GM12872 (cell line): ENCODE measurements around the gene ZBTB38.

Source experiments
- TF ChIP-seq, protein P1 (sequence below): IDR thresholded peaks from 3 replicates; pipeline ENCODE4 v1.5.1; 2011; ENCODE audit warnings: low read depth, mild to moderate bottlenecking, low read length, moderate library complexity; ENCODE audit not compliant: insufficient read depth

The ZBTB38 gene

DNA sequence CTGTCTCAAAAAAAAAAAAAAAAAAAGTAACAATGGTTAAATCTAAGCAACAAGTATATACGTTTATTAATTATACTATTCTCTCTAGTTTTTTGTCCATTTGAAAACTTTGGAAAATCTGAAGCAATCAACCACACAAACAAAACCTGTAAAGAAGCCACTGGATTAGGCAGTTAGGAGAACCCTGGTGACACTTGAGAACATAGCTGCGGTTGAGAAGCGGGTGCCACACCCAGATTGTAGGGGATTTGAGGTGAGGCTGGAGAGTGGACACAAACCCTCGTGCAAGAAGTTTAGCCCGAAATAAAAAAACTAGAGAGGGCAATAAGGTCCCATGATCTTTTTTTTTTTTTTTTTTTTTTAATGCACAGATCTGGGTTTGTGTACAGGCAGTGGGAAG lies 25.9 kb upstream of the ZBTB38 start:
- TF ChIP-seq, protein P1, sequence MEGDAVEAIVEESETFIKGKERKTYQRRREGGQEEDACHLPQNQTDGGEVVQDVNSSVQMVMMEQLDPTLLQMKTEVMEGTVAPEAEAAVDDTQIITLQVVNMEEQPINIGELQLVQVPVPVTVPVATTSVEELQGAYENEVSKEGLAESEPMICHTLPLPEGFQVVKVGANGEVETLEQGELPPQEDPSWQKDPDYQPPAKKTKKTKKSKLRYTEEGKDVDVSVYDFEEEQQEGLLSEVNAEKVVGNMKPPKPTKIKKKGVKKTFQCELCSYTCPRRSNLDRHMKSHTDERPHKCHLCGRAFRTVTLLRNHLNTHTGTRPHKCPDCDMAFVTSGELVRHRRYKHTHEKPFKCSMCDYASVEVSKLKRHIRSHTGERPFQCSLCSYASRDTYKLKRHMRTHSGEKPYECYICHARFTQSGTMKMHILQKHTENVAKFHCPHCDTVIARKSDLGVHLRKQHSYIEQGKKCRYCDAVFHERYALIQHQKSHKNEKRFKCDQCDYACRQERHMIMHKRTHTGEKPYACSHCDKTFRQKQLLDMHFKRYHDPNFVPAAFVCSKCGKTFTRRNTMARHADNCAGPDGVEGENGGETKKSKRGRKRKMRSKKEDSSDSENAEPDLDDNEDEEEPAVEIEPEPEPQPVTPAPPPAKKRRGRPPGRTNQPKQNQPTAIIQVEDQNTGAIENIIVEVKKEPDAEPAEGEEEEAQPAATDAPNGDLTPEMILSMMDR: no peak

DNA sequence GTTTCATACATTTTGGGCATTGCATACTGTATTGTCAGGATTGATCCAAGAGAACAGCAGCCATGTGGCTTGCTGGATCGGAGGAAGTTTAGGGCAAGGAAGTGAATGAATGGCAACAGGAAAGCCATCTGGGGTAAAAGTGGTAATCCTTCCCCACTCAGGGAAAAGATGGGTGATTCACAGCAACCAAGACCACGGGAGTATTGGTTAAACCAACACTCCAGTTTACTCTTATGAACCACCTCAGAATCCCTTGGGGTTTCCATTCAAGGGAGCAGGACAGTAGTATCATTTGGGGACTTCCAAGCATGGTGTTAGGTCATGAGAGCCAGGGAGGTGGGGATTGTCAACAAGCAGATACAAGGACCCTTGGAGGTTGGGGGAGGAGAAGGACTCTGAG lies 25.2 kb upstream of the ZBTB38 start:
- TF ChIP-seq, protein P1: no peak

DNA sequence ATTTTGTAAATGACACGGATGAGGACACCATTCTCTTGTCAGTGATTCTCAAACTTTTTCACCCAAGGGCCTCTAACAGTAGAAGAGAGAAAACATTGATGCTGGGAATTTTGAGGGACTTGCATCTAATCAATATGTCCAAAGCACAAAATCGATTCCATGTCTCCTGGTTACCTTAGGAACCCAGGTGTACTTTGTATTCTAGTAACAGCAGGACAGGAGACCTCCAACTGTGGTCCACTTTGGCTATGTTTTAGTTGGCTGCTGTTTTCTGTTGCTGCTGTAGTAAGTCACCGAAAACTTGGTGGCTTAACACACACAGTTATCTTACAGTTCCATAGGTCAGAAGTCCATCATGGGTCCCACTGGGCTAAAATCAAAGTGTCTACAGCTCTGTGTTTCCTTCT lies 24.4 kb upstream of the ZBTB38 start:
- TF ChIP-seq, protein P1: no peak

DNA sequence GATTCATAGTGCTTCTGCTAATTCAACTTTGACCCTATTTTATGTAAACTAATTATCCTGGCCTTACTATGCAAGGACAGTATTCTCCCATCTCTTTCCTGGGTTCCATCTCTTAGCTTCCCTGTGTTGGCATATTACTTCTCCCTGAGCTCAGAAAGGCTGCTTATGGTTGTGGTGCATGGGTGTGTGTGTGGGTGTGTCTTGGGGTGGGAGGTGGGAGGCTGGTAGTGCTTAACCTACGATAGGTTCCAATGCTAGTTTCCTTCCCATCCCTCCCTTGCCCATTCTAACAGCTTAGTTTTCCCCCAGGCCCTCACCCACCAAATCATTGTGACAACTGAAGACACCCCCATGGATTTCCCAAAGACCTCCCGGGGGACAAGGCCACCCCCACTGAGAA lies 22.8 kb upstream of the ZBTB38 start:
- TF ChIP-seq, protein P1: no peak

DNA sequence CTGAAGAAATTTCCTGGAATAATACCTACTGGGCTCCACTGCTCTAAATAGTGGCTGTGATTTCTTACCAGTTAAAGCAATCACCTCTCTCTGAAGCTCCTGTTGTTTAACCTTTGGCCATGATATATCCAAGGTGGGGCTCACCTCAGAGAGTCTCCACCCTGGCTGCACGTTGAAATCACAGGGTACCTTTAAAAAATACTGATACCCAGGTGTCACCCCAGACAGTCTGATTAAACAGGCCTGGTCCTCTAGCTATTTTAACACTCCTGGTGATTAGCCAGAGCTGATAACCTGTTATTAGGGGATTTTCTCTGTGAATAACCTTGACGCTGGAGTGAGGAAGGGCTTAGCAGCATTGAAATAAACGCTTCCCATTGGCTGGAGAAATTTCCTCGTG lies 22.3 kb upstream of the ZBTB38 start:
- TF ChIP-seq, protein P1: no peak

DNA sequence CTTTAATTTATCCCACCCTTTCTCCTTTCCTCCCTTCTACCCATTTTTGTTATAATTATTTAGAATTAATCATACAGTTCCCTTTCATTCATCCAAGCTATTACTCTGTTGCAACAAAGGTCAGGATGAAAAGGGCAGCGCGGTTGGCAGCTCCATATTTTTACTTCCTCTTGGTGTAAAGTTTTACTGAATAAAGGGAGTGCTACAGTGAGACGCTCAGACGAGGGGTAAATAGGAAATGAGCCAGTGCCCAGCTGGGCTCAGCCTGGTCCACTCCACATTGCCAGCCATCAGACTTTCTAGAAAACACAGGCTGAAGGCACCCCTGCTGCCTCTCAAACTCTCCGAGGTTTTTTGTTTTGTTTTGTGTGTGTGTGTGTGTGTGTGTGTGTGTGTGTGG lies 21.9 kb upstream of the ZBTB38 start:
- TF ChIP-seq, protein P1: no peak

DNA sequence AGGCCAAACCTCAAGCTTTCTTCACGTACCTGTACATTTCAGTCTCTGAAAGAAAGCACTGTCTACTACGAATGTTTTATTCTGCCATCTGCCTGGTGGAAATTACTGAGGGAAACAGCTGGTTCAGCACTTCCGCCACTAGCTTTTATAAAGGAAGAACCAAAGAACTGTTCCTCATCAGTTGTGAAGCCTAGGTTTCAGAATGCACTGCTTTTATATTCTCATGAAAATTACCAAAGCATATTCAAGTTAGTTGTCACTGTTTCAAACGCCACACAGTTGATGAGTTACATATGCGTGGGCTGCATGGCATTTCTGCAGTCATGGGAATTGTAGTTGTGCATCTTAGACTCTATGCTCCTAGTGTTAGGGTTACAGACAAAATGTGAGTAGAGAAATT lies 21.5 kb upstream of the ZBTB38 start:
- TF ChIP-seq, protein P1: no peak

GRCh38 chr3:141348837-141349236 lies 19.5 kb upstream of the ZBTB38 start:
- TF ChIP-seq, protein P1: no peak
